IMR-90 (cell line): Measurements from ENCODE around the gene UBE3A. TPM values are rescaled to one million over a fixed set of nuclear protein-coding genes. Genes with fewer than 3 reads are reported as not detected.

ENCODE experiments used
- ATAC-seq: fragments of 200-7000 bp; cut with Tn5 transposase; 2 replicates; pipeline ENCODE4 v1.9.1; 2020; ENCODE audit warnings: low read depth, mild to moderate bottlenecking, moderate library complexity
- BruUV-seq: library from RNA; stranded (reverse); fragments of 400-500 nt; replicated peaks from 2 replicates; lab custom pipeline; 2021; lab: Mats Ljungman, UMichigan
- CTCF ChIA-PET: fragments of 300-600 bp; formaldehyde crosslinking; extraction: SDS; loops from one replicate; lab custom pipeline; 2021; ENCODE audit warnings: antibody characterized with exemption; lab: Yijun Ruan, JAX
- POLR2A ChIA-PET: fragments of 300-600 bp; sonication (Branson Sonifier 250); formaldehyde crosslinking; loops from one replicate; lab custom pipeline; 2022; ENCODE audit warnings: antibody characterized with exemption; ENCODE audit not compliant: unreplicated experiment; lab: Charles Lee
- DNase-seq: peaks from one replicate; pipeline ENCODE4 v3.0.0; 2013
- H2AFZ ChIP-seq: replicated peaks from 2 replicates; pipeline ENCODE3; 2013; ENCODE audit warnings: low read length, mild to moderate bottlenecking; ENCODE audit not compliant: poor library complexity
- H2AK5ac ChIP-seq: 2 replicates; pipeline ENCODE4 v1.6.1; 2013; ENCODE audit warnings: low read depth, low read length, inconsistent platforms
- H2AK9ac ChIP-seq: replicated peaks from 2 replicates; pipeline ENCODE3; 2013; ENCODE audit warnings: mild to moderate bottlenecking, low read depth, low read length, moderate library complexity; ENCODE audit not compliant: poor library complexity
- H2BK120ac ChIP-seq: 2 replicates; pipeline ENCODE4 v1.6.1; 2013; ENCODE audit warnings: low read depth, low read length, inconsistent platforms
- H2BK15ac ChIP-seq: 3 replicates; pipeline ENCODE4 v1.6.1; 2013; ENCODE audit warnings: low read depth, low read length, inconsistent platforms
- H2BK20ac ChIP-seq: 2 replicates; pipeline ENCODE4 v1.6.1; 2013; ENCODE audit warnings: low read depth, mild to moderate bottlenecking, inconsistent platforms, low read length, moderate library complexity
- H2BK5ac ChIP-seq: 2 replicates; pipeline ENCODE4 v1.6.1; 2013; ENCODE audit warnings: mild to moderate bottlenecking, low read depth, low read length, inconsistent platforms; ENCODE audit not compliant: poor library complexity, severe bottlenecking
- H3K14ac ChIP-seq: replicated peaks from 2 replicates; pipeline ENCODE4 v1.6.1; 2013; ENCODE audit warnings: low read depth, low read length, inconsistent platforms
- H3K18ac ChIP-seq: 2 replicates; pipeline ENCODE4 v1.6.1; 2013; ENCODE audit warnings: low read depth, low read length, control low read depth
- H3K23ac ChIP-seq: 2 replicates; pipeline ENCODE4 v1.6.1; 2013; ENCODE audit warnings: low read depth, low read length, inconsistent platforms
- H3K27ac ChIP-seq: 2 replicates; pipeline ENCODE4 v1.5.1; 2013; ENCODE audit warnings: mild to moderate bottlenecking, control low read depth, low read length; ENCODE audit not compliant: insufficient read depth
- H3K27me3 ChIP-seq: 2 replicates; pipeline ENCODE4 v1.6.1; 2013; ENCODE audit warnings: low read length; ENCODE audit not compliant: control insufficient read depth, insufficient read depth
- H3K36me3 ChIP-seq: 2 replicates; pipeline ENCODE4 v1.6.1; 2013; ENCODE audit warnings: low read length, mixed read lengths; ENCODE audit not compliant: control insufficient read depth, insufficient read depth
- H3K4ac ChIP-seq: 2 replicates; pipeline ENCODE4 v1.6.1; 2013; ENCODE audit warnings: low read depth, low read length, inconsistent platforms
- H3K4me1 ChIP-seq: 2 replicates; pipeline ENCODE4 v1.6.1; 2013; ENCODE audit warnings: low read length, mixed read lengths; ENCODE audit not compliant: control insufficient read depth, insufficient read depth
- H3K4me2 ChIP-seq: 2 replicates; pipeline ENCODE4 v1.6.1; 2013; ENCODE audit warnings: low read depth, mild to moderate bottlenecking, control low read depth, low read length, moderate library complexity
- H3K4me3 ChIP-seq: 2 replicates; pipeline ENCODE4 v1.5.1; 2013; ENCODE audit warnings: low read depth, mild to moderate bottlenecking, control low read depth, low read length, moderate library complexity; ENCODE audit not compliant: insufficient read depth
- H3K56ac ChIP-seq: 2 replicates; pipeline ENCODE4 v1.6.1; 2013; ENCODE audit warnings: low read length, inconsistent platforms; ENCODE audit not compliant: insufficient read depth; ENCODE audit errors: extremely low read depth
- H3K79me1 ChIP-seq, 2 experiments: 2 replicates each; pipeline ENCODE4 v1.6.1; 2013; ENCODE audit warnings: low read length in 2 of 2, inconsistent platforms in 1 of 2, low read depth in 1 of 2
- H3K9ac ChIP-seq: 2 replicates; pipeline ENCODE4 v1.6.1; 2013; ENCODE audit warnings: low read depth, low read length, control low read depth
- H3K9me1 ChIP-seq: 2 replicates; pipeline ENCODE4 v1.6.1; 2013; ENCODE audit warnings: low read length, inconsistent platforms; ENCODE audit not compliant: insufficient read depth
- H3K9me3 ChIP-seq: 2 replicates; pipeline ENCODE4 v1.6.1; 2013; ENCODE audit warnings: low read length; ENCODE audit not compliant: control insufficient read depth, insufficient read depth
- H4K20me1 ChIP-seq: 2 replicates; pipeline ENCODE4 v1.6.1; 2013; ENCODE audit warnings: low read length, inconsistent platforms; ENCODE audit not compliant: insufficient read depth
- H4K5ac ChIP-seq: 2 replicates; pipeline ENCODE4 v1.6.1; 2013; ENCODE audit warnings: mild to moderate bottlenecking, low read depth, low read length, control low read depth
- H4K8ac ChIP-seq, 2 experiments: 2 replicates each; pipeline ENCODE4 v1.6.1; 2013; ENCODE audit warnings: low read depth in 2 of 2, low read length in 2 of 2, control low read depth in 1 of 2, inconsistent platforms in 1 of 2
- H4K91ac ChIP-seq: 2 replicates; pipeline ENCODE4 v1.6.1; 2013; ENCODE audit warnings: low read depth, low read length, inconsistent platforms; ENCODE audit not compliant: insufficient read depth
- BHLHE40 ChIP-seq: fragments of 150-350 bp; IDR thresholded peaks from 2 replicates; pipeline ENCODE4 v1.6.1; 2016; ENCODE audit warnings: mild to moderate bottlenecking, low read depth, low read length
- CEBPB ChIP-seq: IDR thresholded peaks from 2 replicates; pipeline ENCODE4 v1.6.1; 2012; ENCODE audit warnings: low read depth, low read length, improper control_type of control experiment
- CHD1 ChIP-seq: IDR thresholded peaks from 2 replicates; pipeline ENCODE4 v1.6.1; 2012; ENCODE audit warnings: low read depth, low read length, improper control_type of control experiment
- CTCF ChIP-seq: conservative IDR thresholded peaks from 2 replicates; pipeline ENCODE4 v1.5.1; 2012; ENCODE audit warnings: mild to moderate bottlenecking, low read depth, low read length, improper control_type of control experiment
- ELK1 ChIP-seq: fragments of 150-350 bp; IDR thresholded peaks from 2 replicates; pipeline ENCODE4 v1.6.1; 2016; ENCODE audit warnings: low read depth, mild to moderate bottlenecking, low read length, moderate library complexity, borderline replicate concordance
- FOS ChIP-seq: fragments of 150-350 bp; IDR thresholded peaks from 2 replicates; pipeline ENCODE4 v1.6.1; 2016; ENCODE audit warnings: low read depth, low read length
- MAFK ChIP-seq: IDR thresholded peaks from 2 replicates; pipeline ENCODE4 v1.6.1; 2012; ENCODE audit warnings: low read depth, low read length, improper control_type of control experiment
- MAZ ChIP-seq: IDR thresholded peaks from 2 replicates; pipeline ENCODE4 v1.6.1; 2012; ENCODE audit warnings: low read depth, mild to moderate bottlenecking, low read length, improper control_type of control experiment, moderate library complexity, borderline replicate concordance
- MXI1 ChIP-seq: IDR thresholded peaks from 2 replicates; pipeline ENCODE4 v1.6.1; 2012; ENCODE audit warnings: low read depth, mild to moderate bottlenecking, low read length, moderate library complexity, borderline replicate concordance
- NFE2L2 ChIP-seq: fragments of 150-350 bp; IDR thresholded peaks from 2 replicates; pipeline ENCODE4 v1.6.1; 2016; ENCODE audit warnings: low read depth, mild to moderate bottlenecking, low read length
- POLR2A ChIP-seq: IDR thresholded peaks from 2 replicates; pipeline ENCODE4 v1.6.1; 2012; ENCODE audit warnings: mild to moderate bottlenecking, low read depth, low read length
- RAD21 ChIP-seq: IDR thresholded peaks from 2 replicates; pipeline ENCODE4 v1.6.1; 2012; ENCODE audit warnings: low read length, improper control_type of control experiment
- RCOR1 ChIP-seq: IDR thresholded peaks from 2 replicates; pipeline ENCODE4 v1.6.1; 2012; ENCODE audit warnings: mild to moderate bottlenecking, low read length, improper control_type of control experiment; ENCODE audit not compliant: insufficient replicate concordance
- RFX5 ChIP-seq: IDR thresholded peaks from 2 replicates; pipeline ENCODE4 v1.8.0; 2012; ENCODE audit warnings: low read depth, mild to moderate bottlenecking, low read length, moderate library complexity
- SMC3 ChIP-seq: fragments of 150-350 bp; IDR thresholded peaks from 2 replicates; pipeline ENCODE4 v1.6.1; 2016; ENCODE audit warnings: low read depth, mild to moderate bottlenecking, antibody characterized with exemption, low read length, moderate library complexity
- USF2 ChIP-seq: fragments of 150-350 bp; IDR thresholded peaks from 2 replicates; pipeline ENCODE4 v1.6.1; 2017; ENCODE audit warnings: mild to moderate bottlenecking, antibody characterized with exemption, low read length, low read depth
- WGBS, 2 experiments: methylation state at CpG; one replicate each; pipeline versions ENCODE4 v1.1.5 to v1.1.7; 2013; ENCODE audit warnings: missing lambda C conversion rate in 2 of 2; ENCODE audit not compliant: insufficient read length in 1 of 2; ENCODE audit errors: extremely low coverage in 2 of 2; 5-methylcytosine and 5-hydroxymethylcytosine counted together
- dilution Hi-C: fragments of 300-500 bp; cut with HindIII; formaldehyde crosslinking; loops from one replicate; pipeline ENCODE4 v1.14.3; 2018; ENCODE audit warnings: low sequenced_read_pairs; ENCODE audit not compliant: unreplicated experiment
- in situ Hi-C: fragments of 300-500 bp; cut with MboI; formaldehyde crosslinking; loops from 3 replicates; pipeline ENCODE4 v1.14.3; 2019; ENCODE audit warnings: low sequenced_read_pairs, inconsistent platforms, mixed read lengths
- intact Hi-C: fragments of 100-400 bp; cut with micrococcal nuclease; formaldehyde crosslinking; loops from 2 replicates; pipeline ENCODE4 v1.10.0; 2022
- polyA plus RNA-seq, 3 experiments: library from polyadenylated mRNA; depleted of rRNA; stranded (reverse); fragments of >200 nt; gene quantifications; 2 replicates each; pipeline ENCODE4 v1.2.3, GENCODE V29; 2012; ENCODE audit warnings: low replicate concordance in 1 of 3
- total RNA-seq: library from RNA; depleted of rRNA; stranded (reverse); fragments of >200 nt; gene quantifications from 2 replicates; pipeline ENCODE4 v1.2.3, GENCODE V29; 2012

Gene UBE3A
- total and polyA plus RNA-seq, 2 of the 4 experiments (the other 2 are of a cell fraction) = 19.3 to 53.2 TPM

- Histone ChIP-seq H3K56ac (no peak overlapping the region), H3K4me3 (no peak overlapping the region), H4K20me1 (no peaks in the 10 kb centered on the region), H2AK9ac (no peak overlapping the region), H3K4me2 (no peak overlapping the region), H4K8ac (no peak overlapping the region), H3K4me1 (no peaks in the 10 kb centered on the region), H4K5ac (no peak overlapping the region), H2BK15ac (no peak overlapping the region), H3K14ac (no peak overlapping the region), H2AFZ (no peak overlapping the region), H3K23ac (no peak overlapping the region), H2BK120ac (no peak overlapping the region), H3K27me3 (no peaks in the 10 kb centered on the region), H3K4ac (no peak overlapping the region), H3K18ac (no peak overlapping the region), H2BK20ac (no peak overlapping the region), H4K91ac (no peak overlapping the region), H3K9me3 (no peaks in the 10 kb centered on the region), H3K79me1 (peaks cover 9 to 14% of the 10 kb centered on the region in 2 experiments; a peak in 3 of 4 replicates), H3K36me3 (peaks cover 4% of the 10 kb centered on the region; the same call in 1 of the 2 replicates), H2AK5ac (no peak overlapping the region), H3K27ac (no peak overlapping the region), H3K9ac (no peak overlapping the region), H2BK5ac (no peak overlapping the region), H3K9me1 (peaks cover 3% of the 10 kb centered on the region; the same call in 1 of the 2 replicates)
- POLR2A ChIA-PET = no interaction called here
- no TSS peak for BruUV-seq
- TF ChIP-seq RCOR1 (no peak), BHLHE40 (no peak), MAZ (no peak), CTCF (no peak), SMC3 (no peak), POLR2A (no peak), CHD1 (no peak), CEBPB (no peak), FOS (no peak), MAFK (no peak), RAD21 (no peak), NFE2L2 (no peak), MXI1 (no peak), RFX5 (no peak), ELK1 (no peak), USF2 (no peak)
- CTCF ChIA-PET = no interaction called here
- intact Hi-C loops (no loop called here), in situ Hi-C loops (no loop called here), dilution Hi-C loops (no loop called here)
- no CpG with 5 or more reads among the region's 2 CpGs for WGBS, 2 experiments
- no peak for DNase-seq
- no peak for ATAC-seq
These were observed 91.1 kb downstream of the UBE3A start for GRCh38 chr15:25347707-25348106.
